GM15510 (cell line): Measurements from ENCODE around the gene SYTL2.

ENCODE experiments used
- POLR2A ChIP-seq: IDR thresholded peaks from 3 replicates; pipeline ENCODE4 v1.6.1; 2011; ENCODE audit warnings: borderline replicate concordance; ENCODE audit not compliant: insufficient read length; ENCODE audit errors: extremely low read depth

The SYTL2 gene

DNA sequence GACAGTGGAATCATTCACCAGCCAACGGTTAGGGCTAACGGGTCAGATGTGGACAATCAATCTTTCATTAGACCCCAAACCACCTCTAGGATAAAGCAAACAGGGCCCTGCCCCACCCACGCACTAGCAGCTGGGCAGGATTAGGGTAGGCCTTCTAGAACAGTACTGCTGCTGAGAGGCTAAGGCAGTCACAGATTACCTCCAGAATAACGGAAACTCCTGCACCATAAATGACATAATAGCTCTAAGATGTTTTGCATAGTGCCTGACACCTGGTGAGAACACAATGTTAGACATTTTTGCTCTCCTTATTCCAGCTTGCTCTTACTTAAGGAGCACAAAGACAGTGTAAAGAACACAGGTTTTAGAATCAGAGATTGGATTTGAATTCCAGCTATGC lies 1.8 kb downstream of the SYTL2 start:
- no peak for TF ChIP-seq POLR2A

DNA sequence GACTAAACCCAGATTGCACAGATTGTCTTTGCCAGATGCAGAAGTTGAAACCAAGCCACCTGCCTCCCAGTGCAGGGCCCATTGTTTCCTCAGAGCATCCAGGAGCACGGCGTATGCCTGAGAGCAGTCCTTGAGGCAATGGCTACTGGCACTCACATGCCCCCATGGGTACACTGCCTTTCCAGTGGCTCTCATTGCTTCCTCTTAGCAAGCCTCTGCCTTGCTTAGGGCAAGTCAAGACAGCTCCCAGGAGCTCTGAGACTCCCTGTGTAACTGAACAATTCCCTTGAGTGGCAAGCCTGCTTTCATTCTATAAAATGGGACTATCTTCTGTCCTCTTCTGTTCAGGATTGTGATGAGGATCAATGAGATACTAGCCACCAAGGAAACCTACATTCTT lies 4.1 kb downstream of the SYTL2 start:
- no peak for TF ChIP-seq POLR2A

DNA sequence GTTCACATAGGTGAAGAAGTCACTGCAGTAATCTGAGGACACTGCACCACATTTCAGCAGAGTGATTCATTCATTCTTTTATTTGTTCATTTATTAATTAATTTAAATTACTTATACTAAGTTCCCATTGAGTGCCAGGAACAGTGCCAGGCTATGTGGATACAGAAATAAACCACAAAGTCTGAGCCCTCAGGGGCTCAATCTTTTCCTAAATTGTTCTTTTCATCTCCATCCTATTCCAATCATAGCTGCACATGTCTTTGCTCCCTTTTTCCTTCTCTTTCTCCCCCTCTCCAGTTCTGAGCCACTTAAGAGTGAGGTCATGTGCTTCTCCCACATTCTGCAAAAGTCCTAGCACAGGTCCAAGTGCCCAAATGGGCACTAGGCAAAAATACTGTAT lies 4.9 kb downstream of the SYTL2 start:
- no peak for TF ChIP-seq POLR2A

DNA sequence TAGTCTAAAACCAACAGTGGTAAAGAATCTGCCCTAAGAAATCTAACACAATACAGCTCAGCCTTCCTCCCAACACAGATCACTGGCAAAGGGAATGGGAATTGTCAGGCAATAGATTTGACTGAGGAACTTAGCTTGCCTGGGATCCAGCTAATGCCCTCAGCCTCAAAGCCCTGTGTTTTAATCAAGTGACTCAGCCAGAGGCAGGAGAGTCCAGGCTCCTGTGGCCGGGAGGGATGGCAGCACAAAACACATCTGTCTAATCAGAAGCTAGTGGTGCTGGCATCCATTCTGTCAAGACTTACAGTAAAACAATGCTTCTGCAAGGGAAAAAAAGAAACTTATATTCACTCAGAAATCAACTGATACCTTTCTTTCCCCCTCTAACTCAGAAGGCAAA lies 5.6 kb downstream of the SYTL2 start:
- TF ChIP-seq POLR2A = no peak

DNA sequence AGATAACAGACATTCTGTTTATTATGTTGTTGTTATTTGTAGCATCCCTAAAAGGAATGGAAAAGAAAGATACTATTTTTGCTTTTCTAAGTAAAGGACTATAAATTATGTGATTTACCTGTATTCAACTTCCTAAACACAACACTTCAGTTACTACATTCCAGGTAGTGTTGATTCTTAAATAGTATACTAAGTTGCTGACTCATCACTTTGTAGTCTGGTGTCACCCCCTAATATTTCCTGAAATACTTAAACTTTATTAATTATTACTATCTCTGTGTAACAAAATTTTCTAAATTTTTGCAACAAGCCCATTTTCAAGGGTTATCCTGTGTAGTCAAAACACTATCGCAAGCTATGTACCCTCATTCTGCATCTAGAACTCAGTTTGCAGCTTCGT lies 7.0 kb downstream of the SYTL2 start:
- TF ChIP-seq POLR2A = no peak

DNA sequence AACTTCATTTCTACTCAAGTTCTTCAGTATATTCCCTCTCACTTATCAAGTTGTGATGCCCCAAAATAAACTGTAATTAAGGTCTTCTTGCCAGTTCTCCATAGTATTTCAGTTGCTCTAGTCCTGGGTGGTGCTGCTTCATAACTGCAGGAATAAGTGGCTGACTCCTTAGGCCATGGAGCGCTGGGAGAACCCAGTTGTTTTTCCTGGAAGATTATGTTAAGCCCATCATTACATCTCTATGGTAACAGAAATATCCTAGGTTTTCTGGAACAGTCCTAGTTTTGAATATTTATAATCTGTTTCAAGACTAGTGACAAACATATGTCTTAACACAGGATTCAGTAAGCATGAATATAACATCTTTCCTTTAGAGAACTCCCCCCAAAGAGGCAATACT lies 7.6 kb downstream of the SYTL2 start:
- no peak for TF ChIP-seq POLR2A

DNA sequence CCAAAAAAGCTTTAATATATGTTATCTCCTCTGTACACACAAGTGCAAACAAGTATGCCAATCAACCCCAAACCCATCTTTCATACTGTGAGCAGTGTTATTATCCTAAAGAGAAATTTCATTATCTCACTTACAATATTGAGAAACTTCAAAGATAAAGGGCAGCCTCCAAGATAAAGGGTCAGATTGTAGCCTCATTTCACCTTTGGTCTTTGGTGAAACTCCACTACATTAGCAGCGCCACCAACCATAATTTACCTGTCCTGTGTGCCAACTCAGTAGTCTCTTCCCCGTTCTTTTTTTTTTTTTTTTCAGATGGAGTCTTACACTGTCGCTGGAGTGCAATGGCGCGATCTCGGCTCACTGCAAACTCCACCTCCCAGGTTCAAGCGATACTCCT lies 9.4 kb downstream of the SYTL2 start:
- no peak for TF ChIP-seq POLR2A

DNA sequence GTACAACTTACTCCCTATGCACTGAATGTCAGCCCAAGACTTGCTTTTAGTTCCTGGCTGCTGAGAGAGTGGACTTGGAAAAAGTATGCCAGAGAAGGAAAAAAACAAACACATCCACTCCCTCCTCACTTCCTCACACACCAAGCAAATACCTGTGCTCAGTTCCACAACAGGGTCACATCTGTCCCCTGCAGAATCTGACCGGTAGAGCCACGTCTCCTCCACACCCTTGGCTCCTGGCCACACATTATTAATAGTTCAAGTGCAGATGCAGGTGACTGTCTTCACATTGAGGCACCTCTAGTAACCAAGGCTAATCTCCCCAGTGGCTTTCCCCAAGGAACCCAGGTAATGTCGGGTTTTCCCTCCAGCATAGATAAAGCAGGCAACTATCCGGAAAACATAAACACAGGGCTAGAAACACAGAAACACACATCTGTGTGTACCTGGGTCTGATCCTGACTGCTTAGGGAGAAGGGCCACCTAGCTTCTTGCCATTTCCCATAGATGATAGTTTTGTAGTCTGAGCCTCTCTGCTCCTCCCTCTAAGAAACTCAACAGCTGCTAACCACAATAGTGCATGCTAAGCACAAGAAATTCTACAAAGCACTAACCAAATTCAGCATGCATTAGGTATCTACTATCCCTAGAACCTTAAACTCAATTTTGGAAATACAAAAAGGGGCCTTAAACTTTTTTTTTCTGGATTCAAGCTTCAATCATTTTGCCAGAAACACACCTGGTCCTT lies 10.2 kb downstream of the SYTL2 start:
- TF ChIP-seq POLR2A = no peak

DNA sequence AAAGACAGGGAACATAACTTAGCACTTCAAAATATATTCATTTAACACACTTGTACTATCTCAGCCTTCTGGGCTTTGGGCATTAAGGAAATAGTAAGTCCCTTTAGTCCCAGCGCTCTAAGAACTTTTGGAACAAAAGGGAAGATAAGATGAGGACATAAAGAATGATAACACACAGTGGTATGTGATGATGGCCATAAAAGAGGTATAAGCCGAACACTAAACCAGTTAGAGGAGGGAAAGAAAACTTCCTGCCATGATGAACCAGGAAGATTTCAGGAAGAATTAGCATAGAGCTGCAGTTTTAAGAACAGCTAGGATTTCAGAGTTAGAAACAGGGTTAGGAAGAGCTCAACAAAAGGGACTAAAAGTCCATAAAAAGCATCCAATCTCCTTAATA lies 11.8 kb downstream of the SYTL2 start:
- TF ChIP-seq POLR2A = no peak

DNA sequence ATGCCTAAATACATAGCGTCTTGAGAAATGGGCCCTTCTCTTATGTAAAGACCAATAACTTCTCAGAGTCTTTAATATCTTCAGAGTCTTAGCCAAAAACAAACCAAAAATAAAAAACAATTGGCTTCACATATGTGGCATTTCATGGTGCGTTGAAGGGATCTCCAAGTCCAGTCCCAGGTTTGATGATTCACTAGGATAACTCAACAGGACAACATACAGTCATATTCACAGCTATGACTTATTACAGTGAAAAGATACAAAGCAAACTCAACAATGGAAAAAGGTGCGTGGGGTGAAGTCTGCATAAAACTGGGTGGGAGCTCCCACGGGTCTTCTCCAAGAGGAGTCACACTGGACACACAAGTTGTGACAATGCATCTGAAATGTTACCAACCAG lies 12.6 kb downstream of the SYTL2 start:
- no peak for TF ChIP-seq POLR2A

DNA sequence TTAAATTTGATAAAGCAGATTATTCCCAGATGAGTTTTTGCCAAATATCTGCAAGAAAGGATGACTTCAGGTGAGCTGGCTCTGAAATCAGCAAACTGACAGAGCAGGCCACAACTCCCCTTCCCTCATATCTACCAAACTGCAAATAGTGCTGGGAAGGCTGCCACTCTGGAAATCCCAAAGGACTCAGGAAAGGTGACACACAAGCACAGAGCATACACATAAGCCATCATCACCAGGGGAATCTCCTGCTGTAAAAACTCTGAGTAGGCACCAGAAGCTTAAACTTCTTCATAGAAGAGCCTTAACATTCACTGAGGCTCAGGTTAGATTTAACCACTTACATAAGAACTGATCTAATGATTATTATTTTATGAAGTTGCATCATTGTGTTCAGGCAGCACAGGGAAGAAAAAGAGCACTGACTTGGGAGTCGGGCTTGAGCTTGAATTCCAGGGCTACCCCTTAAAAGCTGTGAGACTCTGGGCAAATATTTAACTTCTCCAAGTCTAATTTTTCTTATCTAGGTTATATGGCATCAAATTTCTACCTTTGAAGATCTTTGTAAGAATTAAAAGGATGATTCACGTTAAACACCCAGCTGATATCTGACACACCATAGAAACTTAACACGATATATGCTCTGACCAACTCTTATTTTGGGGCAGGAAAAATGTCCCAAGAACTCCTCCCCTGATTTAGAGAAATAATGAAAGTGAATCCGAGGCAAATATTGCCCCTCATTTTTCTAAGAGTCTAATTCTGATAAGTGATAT lies 15.0 kb downstream of the SYTL2 start:
- TF ChIP-seq POLR2A = no peak

DNA sequence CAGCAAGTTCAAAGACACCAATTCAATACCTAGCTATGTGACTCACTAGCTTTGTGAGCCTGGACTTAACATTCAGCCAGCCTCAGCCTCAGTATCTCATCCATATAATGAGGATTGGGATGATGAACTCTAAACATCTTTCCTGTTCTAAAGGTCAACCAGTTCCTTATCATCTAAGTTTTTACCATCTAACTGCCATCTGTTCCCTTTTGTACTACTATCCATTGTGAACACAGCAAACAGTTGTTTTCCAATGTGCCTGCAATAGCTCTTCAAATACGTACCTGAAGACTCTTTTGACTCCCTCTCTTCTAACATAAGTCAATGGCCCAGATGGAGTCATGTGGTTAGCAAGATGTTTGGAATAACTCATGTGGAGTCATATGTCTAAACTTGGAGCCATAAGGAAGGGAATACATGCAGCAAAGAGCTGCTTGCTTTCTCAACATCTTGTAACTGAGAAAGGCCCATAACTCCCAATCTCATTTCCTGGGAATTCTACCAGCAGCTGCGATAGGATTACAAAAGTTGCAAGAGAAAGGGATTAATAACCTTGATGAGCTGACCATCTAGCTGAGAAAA lies 19.4 kb downstream of the SYTL2 start:
- no peak for TF ChIP-seq POLR2A

DNA sequence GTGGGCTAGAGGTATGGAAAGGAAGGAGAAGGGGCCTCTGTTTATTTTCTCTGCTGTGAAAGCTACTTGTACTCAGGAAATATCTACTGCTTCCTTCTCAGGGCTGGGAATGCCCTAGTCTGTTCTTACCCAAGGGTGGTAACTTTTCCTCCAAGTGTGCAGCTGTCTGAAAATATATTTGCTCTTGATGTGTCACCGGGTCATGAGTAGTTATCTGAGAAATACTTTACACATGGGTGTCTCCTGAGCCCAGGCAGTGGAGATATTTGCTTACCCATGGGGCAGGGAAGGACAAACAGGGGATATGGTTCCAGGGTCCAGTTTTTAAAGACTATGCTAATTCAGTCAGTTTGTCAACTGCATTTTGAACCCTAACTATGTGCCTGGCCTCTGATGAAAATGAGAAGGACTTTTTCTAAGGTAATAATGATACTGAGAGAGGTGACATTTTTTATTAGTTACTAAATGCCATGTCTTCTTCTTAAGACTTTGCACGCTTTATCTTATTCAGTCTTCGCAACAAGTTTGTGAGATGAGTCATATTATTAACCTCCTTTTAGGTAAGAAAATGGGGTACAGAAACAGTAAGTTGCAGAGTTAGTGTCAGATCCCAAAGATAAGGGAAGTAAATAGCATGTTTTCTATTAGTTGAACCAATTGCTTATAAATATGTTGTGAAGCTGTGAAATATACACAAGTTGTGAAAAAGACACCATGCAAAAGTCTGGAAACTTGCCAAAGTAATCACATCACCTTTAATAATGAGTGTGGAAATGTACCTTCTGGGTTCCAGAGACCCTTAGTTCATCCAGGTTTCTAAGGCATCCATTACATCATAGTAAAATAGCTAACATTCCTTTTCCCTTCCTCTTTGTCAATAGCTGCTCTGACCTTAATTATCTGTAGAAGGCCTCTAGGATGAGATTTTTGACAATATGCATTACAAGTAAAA lies 22.9 kb downstream of the SYTL2 start:
- TF ChIP-seq POLR2A = no peak

DNA sequence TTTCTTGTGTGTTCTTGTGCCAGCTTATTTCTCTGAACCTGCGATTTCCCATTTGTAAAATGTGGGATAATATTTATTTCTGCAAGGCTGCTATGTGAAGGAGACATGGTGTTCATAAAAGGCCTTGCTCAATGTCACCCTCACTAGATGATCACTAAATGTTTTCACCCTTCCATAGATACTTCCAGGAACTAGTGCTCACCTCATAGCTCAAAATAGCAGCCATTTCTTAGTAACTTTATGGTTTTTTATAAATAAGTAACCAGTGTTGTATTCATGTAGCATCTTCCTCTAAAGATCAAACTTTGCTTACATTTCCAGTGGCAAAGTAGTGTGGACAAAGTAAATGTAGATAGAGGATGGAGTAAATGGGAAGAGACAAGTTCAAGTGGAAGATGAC lies 23.8 kb downstream of the SYTL2 start:
- TF ChIP-seq POLR2A = no peak
